PC-3 (cell line): ENCODE measurements around the gene THNSL1.

Experiments
- CTCF ChIP-seq: fragments of 300-600 bp; sonication (generic); conservative IDR thresholded peaks from 2 replicates; pipeline ENCODE4 v1.5.1; 2017; ENCODE audit warnings: antibody characterized with exemption, low read depth, mild to moderate bottlenecking, low read length
- EZH2 ChIP-seq: fragments of 300-600 bp; sonication (generic); IDR thresholded peaks from one replicate; pipeline ENCODE4 v1.6.1; 2017; ENCODE audit warnings: antibody characterized with exemption, mild to moderate bottlenecking, low read length; ENCODE audit not compliant: unreplicated experiment
- EZH2phosphoT487 ChIP-seq: fragments of 300-600 bp; sonication (generic); IDR thresholded peaks from 2 replicates; pipeline ENCODE4 v1.6.1; 2018; ENCODE audit warnings: mild to moderate bottlenecking, antibody characterized with exemption, low read length, borderline replicate concordance

DNA sequence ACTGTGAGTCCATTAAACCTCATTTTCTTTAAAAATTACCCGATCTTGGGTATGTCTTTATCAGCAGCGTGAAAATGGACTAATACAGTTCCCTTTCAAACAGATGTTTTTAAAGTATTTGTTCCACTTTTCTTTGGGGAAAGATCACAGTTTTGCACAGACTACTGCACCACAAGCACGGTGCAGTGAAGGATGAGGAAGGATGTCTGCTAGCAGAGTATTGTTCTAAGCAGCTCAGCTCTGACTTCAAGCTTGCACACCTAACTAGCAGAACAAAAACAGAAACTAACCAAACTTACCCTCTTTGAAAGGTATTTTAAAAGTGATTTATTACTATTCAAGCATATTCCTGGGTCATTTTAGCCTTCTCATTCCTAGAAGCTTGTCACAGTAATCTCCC, 20.0 kb downstream of the THNSL1 start:
- no peak for TF ChIP-seq CTCF
- TF ChIP-seq EZH2: no peak
- no peak for TF ChIP-seq EZH2phosphoT487
